K562 (cell line): ENCODE results near the gene EGFL6. TPM values are rescaled to one million over a fixed set of nuclear protein-coding genes. Genes with fewer than 3 reads are reported as not detected.

Experiments used
- ARNT ChIP-seq, 2 experiments: fragments of 450-650 bp; IDR thresholded peaks; 2 replicates each; pipeline ENCODE4 v1.6.1; 2016; ENCODE audit warnings: mild to moderate bottlenecking in 1 of 2
- CREM ChIP-seq: IDR thresholded peaks from 2 replicates; pipeline ENCODE4 v1.6.1; 2014; ENCODE audit warnings: antibody characterized with exemption, low read depth
- DACH1 ChIP-seq: fragments of 450-650 bp; IDR thresholded peaks from 2 replicates; pipeline ENCODE4 v1.6.1; 2018; ENCODE audit not compliant: partially characterized antibody
- EP300 ChIP-seq: IDR thresholded peaks from 2 replicates; pipeline ENCODE4 v1.6.1; 2012; ENCODE audit warnings: low read length, improper control_type of control experiment
- KDM1A ChIP-seq, 2 experiments: fragments of 450-650 bp; IDR thresholded peaks; 2 replicates each; pipeline ENCODE4 v1.6.1; 2016; ENCODE audit warnings: mild to moderate bottlenecking in 2 of 2
- NFIC ChIP-seq: fragments of 450-650 bp; IDR thresholded peaks from 2 replicates; pipeline ENCODE4 v1.6.1; 2017; ENCODE audit warnings: mild to moderate bottlenecking, inconsistent platforms
- ZKSCAN1 ChIP-seq: fragments of 150-350 bp; IDR thresholded peaks from 2 replicates; pipeline ENCODE4 v1.6.1; 2016; ENCODE audit warnings: low read depth, low read length
- ZNF24 ChIP-seq: fragments of 450-650 bp; IDR thresholded peaks from 2 replicates; pipeline ENCODE4 v1.6.1; 2016
- ZNF696 ChIP-seq: fragments of 250-450 bp; sonication (Bioruptor Pico); conservative IDR thresholded peaks from 2 replicates; pipeline ENCODE4 v1.4.0; 2020; ENCODE audit warnings: mild to moderate bottlenecking, moderate library complexity
- polyA plus RNA-seq, 8 experiments: library from polyadenylated mRNA; depleted of rRNA in 4 of 8; stranded (reverse) in 5 of 8; unstranded in 3 of 8; fragments of >200 nt; fragmentation: Nextera tagmentation in 2 of 8; fragmentation: Illumina TruSeq in 1 of 8; extraction: Ambion mirVana in 2 of 8; extraction: Trizol in 1 of 8; gene quantifications; 2 replicates each; pipeline versions ENCODE4 v1.2.1 to v1.2.3, GENCODE V29; 2011 to 2014; ENCODE audit warnings: inconsistent platforms in 1 of 8, missing spikeins in 1 of 8
- total RNA-seq, 7 experiments: library from RNA; depleted of rRNA in 6 of 7; stranded (reverse); fragments of >200 nt in 6 of 7; fragmentation: Illumina TruSeq in 2 of 7; extraction: Trizol in 2 of 7; gene quantifications; 2 replicates each; pipeline versions ENCODE4 v1.2.1 to v1.2.3, GENCODE V29; 2011 to 2021; ENCODE audit warnings: low replicate concordance in 1 of 7
- TF ChIP-seq, protein P1 (sequence below): fragments of 450-650 bp; IDR thresholded peaks from 2 replicates; pipeline ENCODE4 v1.6.1; 2017; ENCODE audit warnings: antibody characterized with exemption, mild to moderate bottlenecking
- TF ChIP-seq, protein P2 (sequence below): sonication (generic); formaldehyde crosslinking; IDR thresholded peaks from 2 replicates; pipeline ENCODE4 v1.5.0; 2020; ENCODE audit warnings: missing genetic modification reagents
- TF ChIP-seq, protein P3 (sequence below), 2 experiments: IDR thresholded peaks in 1 of 2; conservative IDR thresholded peaks in 1 of 2; 2 replicates each; pipeline ENCODE4 v1.6.1; 2016; ENCODE audit warnings: low read depth in 2 of 2, mild to moderate bottlenecking in 1 of 2, missing compliant biosample characterization in 1 of 2, missing genetic modification characterization in 1 of 2, moderate library complexity in 1 of 2
- TF ChIP-seq, protein P4 (sequence below), 2 experiments: fragments of 450-650 bp; conservative IDR thresholded peaks; 2 replicates each; pipeline ENCODE4 v1.6.1; 2017; ENCODE audit warnings: mild to moderate bottlenecking in 2 of 2, moderate library complexity in 2 of 2
- TF ChIP-seq, protein P5 (sequence below): fragments of 450-650 bp; IDR thresholded peaks from 2 replicates; pipeline ENCODE4 v1.6.1; 2016

The EGFL6 gene
- total and polyA plus RNA-seq, 9 of the 15 experiments (the other 6 are each of a cell fraction or from before 2014, with no cell fraction given) = 0.01 TPM; not detected in 8

DNA sequence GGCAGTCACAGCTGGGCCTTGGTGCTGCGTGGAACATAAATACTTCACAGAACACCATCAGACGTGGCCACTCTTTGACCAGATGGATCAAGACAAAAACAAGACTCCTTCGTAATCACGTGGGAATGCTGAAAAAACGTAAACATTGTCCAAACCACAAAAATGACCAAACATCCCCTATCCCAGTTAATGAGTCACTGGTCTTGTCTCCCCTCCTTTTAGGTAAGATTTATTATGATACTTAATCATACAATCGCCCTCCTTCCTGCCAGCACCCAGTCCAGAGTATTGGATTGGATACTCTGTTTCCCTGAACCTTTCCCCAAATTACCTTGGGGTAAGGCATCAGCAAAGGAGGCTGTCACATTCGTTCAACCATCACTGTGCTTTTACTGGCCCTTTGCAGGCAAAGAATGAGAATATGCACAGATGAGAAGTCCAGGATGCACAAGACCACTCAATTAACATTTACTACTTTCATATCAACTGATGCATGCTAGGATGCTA is 82.9 kb downstream of the EGFL6 start (continued):
- TF ChIP-seq, protein P1, sequence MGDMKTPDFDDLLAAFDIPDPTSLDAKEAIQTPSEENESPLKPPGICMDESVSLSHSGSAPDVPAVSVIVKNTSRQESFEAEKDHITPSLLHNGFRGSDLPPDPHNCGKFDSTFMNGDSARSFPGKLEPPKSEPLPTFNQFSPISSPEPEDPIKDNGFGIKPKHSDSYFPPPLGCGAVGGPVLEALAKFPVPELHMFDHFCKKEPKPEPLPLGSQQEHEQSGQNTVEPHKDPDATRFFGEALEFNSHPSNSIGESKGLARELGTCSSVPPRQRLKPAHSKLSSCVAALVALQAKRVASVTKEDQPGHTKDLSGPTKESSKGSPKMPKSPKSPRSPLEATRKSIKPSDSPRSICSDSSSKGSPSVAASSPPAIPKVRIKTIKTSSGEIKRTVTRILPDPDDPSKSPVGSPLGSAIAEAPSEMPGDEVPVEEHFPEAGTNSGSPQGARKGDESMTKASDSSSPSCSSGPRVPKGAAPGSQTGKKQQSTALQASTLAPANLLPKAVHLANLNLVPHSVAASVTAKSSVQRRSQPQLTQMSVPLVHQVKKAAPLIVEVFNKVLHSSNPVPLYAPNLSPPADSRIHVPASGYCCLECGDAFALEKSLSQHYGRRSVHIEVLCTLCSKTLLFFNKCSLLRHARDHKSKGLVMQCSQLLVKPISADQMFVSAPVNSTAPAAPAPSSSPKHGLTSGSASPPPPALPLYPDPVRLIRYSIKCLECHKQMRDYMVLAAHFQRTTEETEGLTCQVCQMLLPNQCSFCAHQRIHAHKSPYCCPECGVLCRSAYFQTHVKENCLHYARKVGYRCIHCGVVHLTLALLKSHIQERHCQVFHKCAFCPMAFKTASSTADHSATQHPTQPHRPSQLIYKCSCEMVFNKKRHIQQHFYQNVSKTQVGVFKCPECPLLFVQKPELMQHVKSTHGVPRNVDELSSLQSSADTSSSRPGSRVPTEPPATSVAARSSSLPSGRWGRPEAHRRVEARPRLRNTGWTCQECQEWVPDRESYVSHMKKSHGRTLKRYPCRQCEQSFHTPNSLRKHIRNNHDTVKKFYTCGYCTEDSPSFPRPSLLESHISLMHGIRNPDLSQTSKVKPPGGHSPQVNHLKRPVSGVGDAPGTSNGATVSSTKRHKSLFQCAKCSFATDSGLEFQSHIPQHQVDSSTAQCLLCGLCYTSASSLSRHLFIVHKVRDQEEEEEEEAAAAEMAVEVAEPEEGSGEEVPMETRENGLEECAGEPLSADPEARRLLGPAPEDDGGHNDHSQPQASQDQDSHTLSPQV = 0 out of 2 replicates have a peak, but pooled peaks have one; percentile 53
- TF ChIP-seq, protein P2, sequence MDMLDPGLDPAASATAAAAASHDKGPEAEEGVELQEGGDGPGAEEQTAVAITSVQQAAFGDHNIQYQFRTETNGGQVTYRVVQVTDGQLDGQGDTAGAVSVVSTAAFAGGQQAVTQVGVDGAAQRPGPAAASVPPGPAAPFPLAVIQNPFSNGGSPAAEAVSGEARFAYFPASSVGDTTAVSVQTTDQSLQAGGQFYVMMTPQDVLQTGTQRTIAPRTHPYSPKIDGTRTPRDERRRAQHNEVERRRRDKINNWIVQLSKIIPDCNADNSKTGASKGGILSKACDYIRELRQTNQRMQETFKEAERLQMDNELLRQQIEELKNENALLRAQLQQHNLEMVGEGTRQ (CRISPR knock-in tag) = peak; percentile 12; the same call in 1 of the 2 replicates
- 0 out of 4 replicates have a peak, but pooled peaks of 1 of the 2 experiments have one; percentile 39 for TF ChIP-seq ARNT (IDR thresholded peaks at IDR 0.05)
- peak; percentile 27; the same call in 1 of the 2 replicates for TF ChIP-seq CREM
- TF ChIP-seq, protein P3, sequence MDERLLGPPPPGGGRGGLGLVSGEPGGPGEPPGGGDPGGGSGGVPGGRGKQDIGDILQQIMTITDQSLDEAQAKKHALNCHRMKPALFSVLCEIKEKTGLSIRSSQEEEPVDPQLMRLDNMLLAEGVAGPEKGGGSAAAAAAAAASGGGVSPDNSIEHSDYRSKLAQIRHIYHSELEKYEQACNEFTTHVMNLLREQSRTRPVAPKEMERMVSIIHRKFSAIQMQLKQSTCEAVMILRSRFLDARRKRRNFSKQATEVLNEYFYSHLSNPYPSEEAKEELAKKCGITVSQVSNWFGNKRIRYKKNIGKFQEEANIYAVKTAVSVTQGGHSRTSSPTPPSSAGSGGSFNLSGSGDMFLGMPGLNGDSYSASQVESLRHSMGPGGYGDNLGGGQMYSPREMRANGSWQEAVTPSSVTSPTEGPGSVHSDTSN (CRISPR knock-in tag; IDR thresholded peaks at IDR 0.05; ENCODE audit: low read depth) = no peak
- TF ChIP-seq, protein P3 (tag; conservative IDR thresholded peaks at IDR 0.05; ENCODE audit: low read depth) = peak; percentile 83
- no peak for TF ChIP-seq ZNF696 (CRISPR knock-in tag)
- no peak for TF ChIP-seq ZKSCAN1
- TF ChIP-seq NFIC = peak; percentile 12; the same call in 1 of the 2 replicates
- TF ChIP-seq, protein P4, sequence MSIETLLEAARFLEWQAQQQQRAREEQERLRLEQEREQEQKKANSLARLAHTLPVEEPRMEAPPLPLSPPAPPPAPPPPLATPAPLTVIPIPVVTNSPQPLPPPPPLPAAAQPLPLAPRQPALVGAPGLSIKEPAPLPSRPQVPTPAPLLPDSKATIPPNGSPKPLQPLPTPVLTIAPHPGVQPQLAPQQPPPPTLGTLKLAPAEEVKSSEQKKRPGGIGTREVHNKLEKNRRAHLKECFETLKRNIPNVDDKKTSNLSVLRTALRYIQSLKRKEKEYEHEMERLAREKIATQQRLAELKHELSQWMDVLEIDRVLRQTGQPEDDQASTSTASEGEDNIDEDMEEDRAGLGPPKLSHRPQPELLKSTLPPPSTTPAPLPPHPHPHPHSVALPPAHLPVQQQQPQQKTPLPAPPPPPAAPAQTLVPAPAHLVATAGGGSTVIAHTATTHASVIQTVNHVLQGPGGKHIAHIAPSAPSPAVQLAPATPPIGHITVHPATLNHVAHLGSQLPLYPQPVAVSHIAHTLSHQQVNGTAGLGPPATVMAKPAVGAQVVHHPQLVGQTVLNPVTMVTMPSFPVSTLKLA (conservative IDR thresholded peaks at IDR 0.05) = peak; percentile 57 to 70
- TF ChIP-seq ZNF24 = no peak
- TF ChIP-seq, protein P5, sequence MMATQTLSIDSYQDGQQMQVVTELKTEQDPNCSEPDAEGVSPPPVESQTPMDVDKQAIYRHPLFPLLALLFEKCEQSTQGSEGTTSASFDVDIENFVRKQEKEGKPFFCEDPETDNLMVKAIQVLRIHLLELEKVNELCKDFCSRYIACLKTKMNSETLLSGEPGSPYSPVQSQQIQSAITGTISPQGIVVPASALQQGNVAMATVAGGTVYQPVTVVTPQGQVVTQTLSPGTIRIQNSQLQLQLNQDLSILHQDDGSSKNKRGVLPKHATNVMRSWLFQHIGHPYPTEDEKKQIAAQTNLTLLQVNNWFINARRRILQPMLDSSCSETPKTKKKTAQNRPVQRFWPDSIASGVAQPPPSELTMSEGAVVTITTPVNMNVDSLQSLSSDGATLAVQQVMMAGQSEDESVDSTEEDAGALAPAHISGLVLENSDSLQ = peak; percentile 87
- peak; percentile 24 to 28; a peak in 1 of 4 replicates for TF ChIP-seq KDM1A (IDR thresholded peaks at IDR 0.05)
- TF ChIP-seq DACH1 = no peak
- TF ChIP-seq EP300 = peak; percentile 50; the same call in 1 of the 2 replicates
